GM18907 (cell line): Measurements from ENCODE around the gene PLEKHG4B.

Experiments
- ATAC-seq: cut with Tn5 transposase; IDR thresholded peaks from one replicate; pipeline ENCODE4 v1.9.1; 2021; ENCODE audit warnings: mild to moderate bottlenecking, moderate library complexity; ENCODE audit not compliant: unreplicated experiment

Gene PLEKHG4B

GRCh38 chr5:128446-128845 is 36.5 kb downstream of the PLEKHG4B start:
- ATAC-seq: no peak

- ATAC-seq: no peak
Observed at GRCh38 chr5:129148-129547, 37.2 kb downstream of the PLEKHG4B start.

- ATAC-seq: no peak
Observed at GRCh38 chr5:129820-130219, 37.9 kb downstream of the PLEKHG4B start.

GRCh38 chr5:130601-131131 is 38.7 kb downstream of the PLEKHG4B start:
- no peak for ATAC-seq

GRCh38 chr5:136901-137300 is 44.9 kb downstream of the PLEKHG4B start:
- ATAC-seq: no peak

GRCh38 chr5:137741-138140 is 45.8 kb downstream of the PLEKHG4B start:
- ATAC-seq: no peak

- ATAC-seq: no peak
Observed at GRCh38 chr5:138936-139335, 47.0 kb downstream of the PLEKHG4B start.

GRCh38 chr5:139579-140442 is 47.8 kb downstream of the PLEKHG4B start:
- no peak for ATAC-seq

GRCh38 chr5:140443-140829 is 48.5 kb downstream of the PLEKHG4B start:
- ATAC-seq: no peak

GRCh38 chr5:141211-141610 is 49.2 kb downstream of the PLEKHG4B start:
- ATAC-seq: no peak

GRCh38 chr5:141761-142160 is 49.8 kb downstream of the PLEKHG4B start:
- no peak for ATAC-seq

- ATAC-seq: no peak
Observed at GRCh38 chr5:142246-142810, 50.4 kb downstream of the PLEKHG4B start.

GRCh38 chr5:143041-143440 is 51.1 kb downstream of the PLEKHG4B start:
- no peak for ATAC-seq

- no peak for ATAC-seq
Observed at GRCh38 chr5:144941-145340, 53.0 kb downstream of the PLEKHG4B start.

- ATAC-seq: no peak
Observed at GRCh38 chr5:145585-146323, 53.8 kb downstream of the PLEKHG4B start.

GRCh38 chr5:147751-148150 is 55.8 kb downstream of the PLEKHG4B start:
- ATAC-seq: no peak

- no peak for ATAC-seq
Observed at GRCh38 chr5:149745-150485, 57.9 kb downstream of the PLEKHG4B start.

GRCh38 chr5:150746-151145 is 58.8 kb downstream of the PLEKHG4B start:
- ATAC-seq: no peak

GRCh38 chr5:152077-152476 is 60.1 kb downstream of the PLEKHG4B start:
- ATAC-seq: no peak

- no peak for ATAC-seq
Observed at GRCh38 chr5:153256-153655, 61.3 kb downstream of the PLEKHG4B start.

- no peak for ATAC-seq
Observed at GRCh38 chr5:154236-154635, 62.3 kb downstream of the PLEKHG4B start.
